Stimulated activated CD4-positive, alpha-beta T cell treated with anti-CD3 and anti-CD28 coated beads, Interleukin-12 subunit alpha, Interleukin-12 subunit beta, amount 100 ng/mL, for 48 hours (primary cell): Measurements from ENCODE around the gene DCAF4L1.

Experiments used
- DNase-seq, 3 donors: peaks; one replicate each; pipeline ENCODE4 v3.0.0-alpha.2; 2020; ENCODE audit warnings: low read depth in 2 of 3, low spot score in 1 of 3

Gene DCAF4L1, protein sequence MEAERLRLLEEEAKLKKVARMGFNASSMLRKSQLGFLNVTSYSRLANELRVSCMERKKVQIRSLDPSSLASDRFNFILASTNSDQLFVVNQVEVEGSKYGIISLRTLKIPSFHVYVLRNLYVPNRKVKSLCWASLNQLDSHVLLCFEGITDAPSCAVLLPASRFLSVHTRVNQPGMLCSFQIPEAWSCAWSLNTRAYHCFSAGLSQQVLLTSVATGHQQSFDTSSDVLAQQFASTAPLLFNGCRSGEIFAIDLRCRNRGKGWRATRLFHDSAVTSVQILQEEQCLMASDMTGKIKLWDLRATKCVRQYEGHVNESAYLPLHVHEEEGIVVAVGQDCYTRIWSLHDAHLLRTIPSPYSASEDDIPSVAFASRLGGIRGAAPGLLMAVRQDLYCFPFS

DNA sequence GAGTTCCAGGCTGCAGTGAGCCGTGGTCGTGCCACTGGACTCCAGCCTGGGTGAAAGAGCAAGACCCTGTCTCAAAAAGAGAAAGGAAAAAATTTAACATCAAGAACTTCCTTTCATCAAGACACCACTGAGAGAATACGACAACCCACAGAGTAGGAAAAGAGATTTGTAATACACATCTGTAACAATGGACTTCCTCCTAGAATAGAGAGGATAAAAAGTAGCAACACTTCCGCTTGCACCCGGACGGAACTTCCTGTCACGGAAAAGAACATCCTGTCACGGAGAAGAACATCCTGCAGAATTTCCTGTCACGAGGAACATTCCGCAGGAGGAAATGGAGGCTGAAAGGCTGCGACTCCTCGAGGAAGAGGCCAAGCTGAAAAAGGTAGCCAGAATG lies at the start of gene DCAF4L1:
DCAF4L1 (plus strand) TSS at position 301 of the 400 bp plus-strand sequence; CDS start at position 338, 37 bp downstream.
- no peak for DNase-seq

DNA sequence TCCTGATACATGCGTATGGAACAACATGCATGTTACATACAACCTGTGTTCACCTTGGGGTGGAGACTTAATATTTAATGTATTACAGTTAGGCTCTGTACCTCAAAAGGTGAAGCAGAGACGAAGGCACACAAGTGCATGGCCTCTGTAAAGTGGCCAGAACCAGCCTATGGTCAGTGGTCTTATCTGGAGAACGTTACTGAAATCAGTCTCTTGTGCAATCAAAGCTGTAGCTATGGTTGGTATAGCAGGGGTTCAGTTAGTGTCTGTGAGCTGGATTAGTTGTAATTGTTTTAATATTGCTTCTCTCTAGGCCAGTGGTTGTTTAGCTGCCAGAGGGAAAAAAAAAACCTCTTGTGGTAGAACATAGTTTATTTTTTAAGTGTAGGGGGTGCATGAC lies 48.6 kb upstream of the DCAF4L1 start:
- DNase-seq, result no peak

DNA sequence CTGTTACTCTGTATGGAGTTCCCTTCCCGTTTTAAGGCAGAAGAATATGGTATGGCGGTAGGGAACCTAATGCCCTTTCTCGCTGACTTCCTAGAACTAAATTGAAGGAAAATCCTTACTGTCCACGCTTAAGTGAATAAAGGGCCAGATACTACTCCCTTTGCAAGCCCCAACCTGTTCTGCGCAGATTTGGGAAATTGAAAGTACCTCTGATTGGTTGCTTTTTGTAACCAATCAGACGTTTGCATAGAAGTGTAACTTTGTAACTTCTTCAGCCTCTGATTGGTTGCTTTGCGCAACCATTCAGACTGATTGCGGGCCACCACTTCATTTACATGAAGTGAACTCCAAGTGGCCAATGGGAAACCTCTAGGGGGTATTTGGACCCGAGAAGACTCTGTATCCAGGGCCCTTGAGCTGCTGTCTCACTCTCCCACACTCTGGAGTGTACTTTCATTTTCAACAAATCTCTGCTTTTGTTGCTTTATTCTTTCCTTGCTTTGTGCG lies 47.5 kb upstream of the DCAF4L1 start:
- no peak for DNase-seq

DNA sequence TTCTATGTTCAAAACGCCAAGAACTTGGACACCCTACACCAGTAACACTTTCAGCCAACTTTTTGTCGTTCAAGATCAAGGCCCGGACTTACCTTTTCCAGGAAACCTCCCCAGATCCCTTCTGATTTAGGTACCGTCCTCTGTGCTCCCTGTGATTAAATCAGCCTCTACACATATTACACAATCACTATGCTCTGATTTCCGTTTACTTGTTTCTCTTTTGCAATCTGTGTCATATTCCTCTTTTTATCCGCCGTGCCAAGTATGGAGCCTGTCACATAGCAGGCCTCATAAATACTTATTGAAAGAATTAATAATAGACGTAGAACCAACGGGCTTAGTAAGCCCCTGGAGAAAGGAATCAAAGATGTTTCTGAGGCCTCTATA lies 47.0 kb upstream of the DCAF4L1 start:
- no peak for DNase-seq

DNA sequence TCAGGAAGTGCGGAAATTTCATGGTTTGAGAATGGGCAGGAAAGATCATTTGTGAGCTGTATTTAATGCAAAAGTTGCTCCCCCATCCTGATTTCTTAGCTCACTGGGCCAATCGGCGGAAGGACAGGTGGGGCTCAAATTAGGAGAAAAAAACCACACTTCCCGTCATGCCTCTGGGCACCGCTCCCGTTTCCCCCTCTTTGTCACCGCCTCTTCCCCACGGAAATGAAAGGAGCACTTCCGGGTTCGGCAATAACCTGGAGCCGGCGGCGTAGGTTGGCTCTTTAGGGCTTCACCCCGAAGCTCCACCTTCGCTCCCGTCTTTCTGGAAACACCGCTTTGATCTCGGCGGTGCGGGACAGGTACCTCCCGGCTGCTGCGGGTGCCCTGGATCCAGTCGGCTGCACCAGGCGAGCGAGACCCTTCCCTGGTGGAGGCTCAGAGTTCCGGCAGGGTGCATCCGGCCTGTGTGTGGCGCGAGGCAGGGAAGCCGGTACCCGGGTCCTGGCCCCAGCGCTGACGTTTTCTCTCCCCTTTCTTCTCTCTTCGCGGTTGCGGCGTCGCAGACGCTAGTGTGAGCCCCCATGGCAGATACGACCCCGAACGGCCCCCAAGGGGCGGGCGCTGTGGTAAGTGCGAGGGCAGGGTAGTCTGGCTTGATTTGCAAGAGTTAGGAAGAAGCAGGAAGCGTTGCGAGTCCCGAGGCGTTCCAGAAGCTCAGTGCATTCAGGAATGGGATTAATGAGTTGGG lies 46.5 kb upstream of the DCAF4L1 start, which contains the start of gene TMEM33:
TMEM33 (plus strand) TSS at position 529 of the 751 bp plus-strand sequence; CDS start at position 585, 56 bp downstream.
- peak; percentile 68 to 72 (median 68) for DNase-seq

DNA sequence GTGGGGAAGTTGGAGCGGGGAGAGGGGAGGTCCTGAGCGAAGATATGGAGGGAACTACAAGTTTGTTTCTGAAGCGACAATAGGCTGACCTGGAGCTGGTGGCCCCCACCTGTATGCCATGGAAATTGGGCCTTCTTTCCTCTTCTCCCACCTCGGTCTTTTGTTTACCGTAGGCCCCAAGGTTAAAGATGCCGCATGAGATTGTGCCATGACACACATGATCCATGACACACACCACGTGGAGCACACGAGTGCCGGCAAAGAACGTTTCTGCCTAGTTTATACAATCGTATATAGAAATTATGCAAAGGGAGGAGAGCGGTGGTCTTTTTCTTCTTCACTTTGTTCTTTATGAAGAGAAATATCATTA lies 45.9 kb upstream of the DCAF4L1 start:
- peak in 2 of 3 donors; percentile 6 to 18 for DNase-seq

DNA sequence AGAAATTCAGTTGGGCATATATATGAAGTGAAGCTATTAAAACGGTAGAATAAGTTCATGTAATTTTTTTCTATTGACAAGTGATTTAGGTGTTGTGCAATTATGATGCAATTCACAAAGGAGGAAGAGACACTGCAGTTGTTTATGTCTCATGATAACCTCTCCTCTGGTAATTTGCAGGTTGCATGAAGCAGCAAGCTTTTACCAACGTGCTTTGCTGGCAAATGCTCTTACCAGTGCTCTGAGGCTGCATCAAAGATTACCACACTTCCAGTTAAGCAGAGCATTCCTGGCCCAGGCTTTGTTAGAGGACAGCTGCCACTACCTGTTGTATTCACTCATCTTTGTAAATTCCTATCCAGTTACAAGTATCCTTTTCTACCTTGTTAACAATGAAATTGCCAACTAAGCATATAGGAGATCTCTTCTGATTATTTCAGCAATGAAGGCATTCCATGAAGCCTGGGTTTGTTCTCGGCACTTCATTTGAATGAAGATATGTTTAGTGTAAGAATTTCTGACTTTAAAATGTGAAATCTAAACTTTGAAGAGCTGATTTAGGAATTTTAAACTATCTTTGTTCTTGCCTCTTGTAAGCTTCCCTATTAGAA lies 42.4 kb upstream of the DCAF4L1 start:
- no peak for DNase-seq

DNA sequence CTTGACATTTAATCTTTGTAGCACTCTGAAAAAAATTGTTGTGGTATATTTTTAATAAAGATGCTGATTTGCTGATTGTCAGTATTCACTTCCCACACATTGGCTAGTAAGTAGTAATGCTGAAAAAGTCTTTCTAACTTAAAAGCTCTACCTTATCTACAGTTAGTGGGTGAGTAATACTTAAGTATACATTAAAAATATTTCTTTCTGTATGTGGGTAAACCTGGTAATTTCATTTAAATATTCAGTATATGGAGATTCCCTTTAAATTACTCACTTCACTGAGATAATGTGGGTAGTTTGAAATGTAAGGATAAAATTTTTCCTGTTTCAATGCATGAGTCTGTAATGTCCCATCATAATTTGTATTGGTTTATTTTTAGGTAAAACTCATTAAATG lies 40.7 kb upstream of the DCAF4L1 start:
- no peak for DNase-seq

DNA sequence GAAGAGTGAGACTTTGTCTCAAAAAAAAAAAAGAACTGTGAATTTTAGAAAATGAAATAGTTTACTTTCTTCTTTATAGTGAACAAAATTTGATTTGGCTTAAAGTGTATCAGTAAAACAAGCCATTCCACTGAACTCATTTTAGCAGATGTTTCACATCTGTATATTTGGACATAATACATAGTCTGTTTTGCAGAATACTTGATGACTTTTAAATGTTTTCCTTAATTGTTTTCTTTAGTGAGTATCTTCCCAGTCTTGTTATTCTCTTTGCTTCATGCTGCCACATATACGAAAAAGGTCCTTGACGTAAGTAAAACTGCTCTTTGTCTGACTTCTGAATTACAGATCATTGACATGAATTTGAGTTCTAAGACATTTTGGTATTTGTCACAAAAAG lies 38.0 kb upstream of the DCAF4L1 start:
- DNase-seq, result no peak

DNA sequence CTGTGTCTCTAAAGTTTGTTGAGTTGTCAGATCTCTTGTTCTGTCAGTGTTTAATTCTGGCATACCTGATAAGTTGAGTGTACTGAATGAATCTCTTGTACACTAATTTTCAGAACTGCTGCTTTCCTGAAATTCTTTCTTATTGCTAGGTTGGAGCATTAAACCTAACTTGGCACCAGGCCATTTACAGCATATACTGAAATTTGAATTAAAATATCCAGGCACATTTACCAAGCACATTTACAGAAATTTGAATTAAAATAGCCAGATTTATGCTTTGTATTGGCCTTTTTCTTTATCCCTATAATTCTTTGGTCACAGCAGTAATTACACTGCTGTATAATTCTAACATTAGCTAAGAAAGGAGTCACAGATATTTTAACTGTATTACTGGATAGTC lies 37.5 kb upstream of the DCAF4L1 start:
- no peak for DNase-seq

DNA sequence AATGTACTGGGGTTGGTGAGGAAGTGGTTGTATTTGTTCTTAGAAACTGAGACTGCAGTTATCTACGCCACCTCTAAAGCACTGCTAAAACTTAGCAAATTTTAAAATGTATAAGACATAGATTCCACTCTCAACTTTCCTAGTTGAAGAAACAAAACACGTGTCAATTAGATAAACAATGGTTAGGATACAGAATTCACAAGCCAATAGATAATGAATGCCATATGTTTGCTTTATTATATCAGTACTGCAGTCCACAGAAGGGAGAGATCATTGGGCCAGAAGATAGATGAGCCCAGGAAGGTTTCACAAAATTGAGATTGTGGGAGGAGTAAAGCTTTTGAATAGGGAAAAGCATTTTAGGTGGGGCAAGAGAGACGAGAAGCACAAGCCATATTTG lies 32.0 kb upstream of the DCAF4L1 start:
- DNase-seq, result no peak

DNA sequence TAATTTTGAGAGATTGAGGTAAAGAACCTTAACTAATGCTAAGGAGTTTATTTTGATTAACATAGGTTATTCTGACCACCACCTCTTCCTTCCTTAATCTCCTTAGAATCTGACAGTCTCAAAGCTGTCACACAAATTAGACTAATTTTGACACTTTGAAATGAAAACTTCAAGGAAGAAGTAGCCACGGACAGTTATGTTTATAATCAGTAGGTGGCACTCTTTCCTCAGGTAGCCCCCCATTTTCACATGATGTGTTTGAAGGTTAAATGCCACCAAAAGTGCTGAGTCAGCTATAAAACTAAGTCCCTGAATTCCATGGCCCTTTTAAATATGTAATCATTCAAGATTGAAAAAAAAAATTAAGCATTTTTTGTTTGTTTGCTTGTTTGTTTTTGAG lies 23.9 kb upstream of the DCAF4L1 start:
- DNase-seq, result no peak

DNA sequence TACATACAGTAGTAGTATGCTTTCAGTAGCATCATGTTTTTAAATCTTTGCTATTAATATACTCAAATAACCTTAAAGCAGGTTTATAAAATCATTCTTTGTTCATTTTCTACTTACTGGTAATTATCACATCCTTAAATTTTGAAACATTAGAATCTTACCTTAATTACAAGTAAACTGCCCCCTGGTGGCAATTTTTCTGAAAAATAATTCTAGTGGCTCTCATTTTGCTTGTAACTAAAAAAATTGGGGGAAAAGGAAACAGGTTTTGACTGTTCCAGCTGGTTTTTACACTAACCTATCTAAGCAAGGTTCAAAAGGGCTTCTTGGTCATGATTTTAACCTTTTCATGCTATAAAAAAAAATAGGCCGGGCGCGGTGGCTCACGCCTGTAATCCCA lies 18.5 kb upstream of the DCAF4L1 start:
- peak in 1 of 3 donors; percentile 17 for DNase-seq

DNA sequence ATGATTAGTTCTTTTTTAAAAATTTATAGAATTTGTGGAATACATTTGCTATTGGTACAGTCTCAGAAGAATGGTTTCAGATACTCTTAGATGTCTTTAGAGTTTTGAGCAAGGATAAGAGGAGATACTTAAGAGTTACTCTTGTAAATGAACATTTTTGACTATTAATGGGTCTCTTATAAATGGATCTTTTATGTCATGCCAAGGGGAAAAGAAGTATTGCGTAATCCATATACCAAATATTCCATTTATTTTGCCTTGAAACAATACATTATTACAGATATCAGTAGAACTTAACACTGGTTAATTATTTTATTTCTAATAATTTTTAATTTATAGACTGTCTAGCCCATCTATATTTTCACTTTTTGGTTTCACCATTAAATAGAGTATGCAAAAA lies 17.2 kb upstream of the DCAF4L1 start:
- no peak for DNase-seq

DNA sequence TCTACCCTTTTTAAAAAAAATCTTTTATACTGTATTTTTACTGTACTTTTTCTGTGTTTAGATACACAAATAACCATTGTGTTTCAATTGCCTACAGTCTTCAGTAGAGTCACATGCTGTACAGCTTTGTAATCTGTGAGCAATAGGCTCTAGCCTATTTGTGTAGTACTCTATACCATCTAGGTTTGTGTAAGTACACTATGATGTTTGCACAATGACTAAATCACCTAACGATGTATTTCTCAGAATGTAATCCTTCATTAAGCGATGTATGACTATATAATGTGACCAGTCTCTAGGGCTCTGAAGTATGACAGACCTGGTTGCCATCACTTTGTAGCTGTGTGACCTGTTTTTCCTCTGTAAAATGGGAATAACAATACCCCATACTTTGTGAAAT lies 14.2 kb upstream of the DCAF4L1 start:
- DNase-seq, result no peak

DNA sequence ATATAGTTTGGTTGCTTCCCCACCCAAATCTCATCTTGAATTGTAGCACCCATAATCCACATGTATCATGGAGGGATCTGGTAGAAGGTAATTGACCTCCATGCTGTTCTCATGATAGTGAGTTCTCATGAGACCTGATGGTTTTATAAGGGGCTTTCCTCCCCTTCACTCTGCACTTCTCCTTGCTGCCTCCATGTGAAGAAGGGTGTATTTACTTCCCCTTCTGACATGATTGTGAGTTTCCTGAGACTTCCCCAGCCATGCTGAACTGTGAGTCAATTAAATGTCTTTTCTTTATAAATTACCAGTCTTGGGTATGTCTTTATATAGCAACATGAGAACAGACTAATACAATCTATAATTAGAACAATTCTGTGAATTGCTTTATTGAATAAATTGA lies 11.9 kb upstream of the DCAF4L1 start:
- no peak for DNase-seq

DNA sequence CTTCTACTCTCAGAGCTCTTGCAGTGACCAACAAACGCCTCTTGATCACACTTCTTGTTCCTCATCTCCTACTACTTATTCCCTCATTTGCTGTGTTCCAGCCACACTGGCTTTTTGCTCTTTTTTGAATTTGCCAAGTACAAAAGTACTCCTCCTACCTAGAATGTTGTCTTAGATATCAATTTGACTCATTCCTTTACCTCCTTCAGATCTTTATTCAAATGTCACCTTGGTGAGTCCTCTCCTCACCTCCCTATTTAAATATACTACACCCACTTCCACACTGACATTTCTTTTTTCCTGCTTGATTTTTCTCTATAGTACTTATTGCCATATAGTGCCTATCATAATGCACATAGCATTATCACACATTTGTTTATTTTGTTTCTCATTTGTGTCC lies 6.2 kb upstream of the DCAF4L1 start:
- no peak for DNase-seq

DNA sequence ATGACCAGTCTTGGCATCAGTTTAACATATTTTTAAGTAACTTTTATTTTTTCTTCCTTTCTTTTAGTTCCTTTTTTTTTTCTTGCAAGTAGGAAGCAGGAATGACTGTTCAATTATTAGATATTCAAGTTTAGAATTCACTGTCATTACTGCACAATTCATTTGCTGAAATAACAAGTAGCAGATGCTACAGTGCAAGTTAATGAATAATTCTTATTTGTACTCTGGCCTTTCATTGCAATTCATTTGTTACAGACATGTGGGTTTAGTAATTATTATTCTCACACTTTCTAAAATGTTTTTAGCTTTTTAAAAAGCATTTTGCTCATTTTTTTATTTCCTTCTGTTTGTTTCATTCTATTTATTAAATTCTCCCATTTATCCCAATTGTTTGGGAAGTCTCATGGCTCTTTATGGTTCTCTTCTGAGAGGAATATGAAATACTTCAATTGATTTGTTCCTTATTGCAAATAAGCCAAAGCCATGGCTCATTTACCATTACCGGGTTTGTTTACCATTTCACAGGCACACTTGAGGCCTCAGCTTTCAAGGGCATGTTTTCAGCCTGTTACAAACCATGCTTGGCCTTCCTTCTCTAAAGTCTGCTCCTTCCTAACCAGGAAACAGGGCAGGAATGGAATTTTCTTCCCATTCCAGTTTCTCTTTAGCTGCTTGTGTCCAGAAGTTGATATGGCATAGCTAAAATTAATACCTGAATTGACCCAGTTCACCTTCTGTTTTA lies 4.6 kb upstream of the DCAF4L1 start:
- DNase-seq, result no peak

DNA sequence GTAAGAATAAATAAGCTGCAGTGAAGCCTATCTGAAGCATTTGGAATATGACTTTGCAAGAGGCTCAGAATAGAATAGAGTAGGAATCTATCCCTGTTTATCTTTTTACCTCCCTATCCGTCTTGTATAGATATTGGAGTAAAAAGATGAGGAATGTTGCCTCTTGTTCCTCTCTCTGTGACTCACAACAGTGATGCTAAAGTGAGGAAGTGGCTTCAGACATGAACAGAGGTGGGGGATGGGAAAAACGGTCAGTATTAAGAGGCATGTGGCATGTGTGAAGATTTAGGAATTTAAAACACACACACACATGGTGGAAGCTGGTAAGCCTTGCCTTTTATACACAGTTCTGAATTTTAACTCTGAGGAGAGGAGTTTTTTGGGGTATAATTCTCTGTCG lies 3.8 kb upstream of the DCAF4L1 start:
- DNase-seq, result no peak

DNA sequence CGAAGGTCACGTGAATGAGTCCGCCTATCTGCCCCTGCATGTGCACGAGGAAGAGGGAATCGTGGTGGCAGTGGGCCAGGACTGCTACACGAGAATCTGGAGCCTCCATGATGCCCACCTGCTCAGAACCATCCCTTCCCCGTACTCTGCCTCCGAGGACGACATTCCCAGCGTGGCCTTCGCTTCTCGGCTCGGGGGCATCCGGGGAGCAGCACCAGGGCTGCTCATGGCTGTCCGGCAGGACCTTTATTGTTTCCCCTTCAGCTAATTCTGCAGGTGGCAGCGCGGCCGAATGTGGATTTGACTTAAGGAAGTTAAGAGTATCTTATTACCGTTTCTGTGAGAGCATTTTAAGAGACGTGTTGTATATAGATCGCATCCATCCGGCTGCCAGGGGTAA lies 1.2 kb downstream of the DCAF4L1 start:
- DNase-seq, result no peak

DNA sequence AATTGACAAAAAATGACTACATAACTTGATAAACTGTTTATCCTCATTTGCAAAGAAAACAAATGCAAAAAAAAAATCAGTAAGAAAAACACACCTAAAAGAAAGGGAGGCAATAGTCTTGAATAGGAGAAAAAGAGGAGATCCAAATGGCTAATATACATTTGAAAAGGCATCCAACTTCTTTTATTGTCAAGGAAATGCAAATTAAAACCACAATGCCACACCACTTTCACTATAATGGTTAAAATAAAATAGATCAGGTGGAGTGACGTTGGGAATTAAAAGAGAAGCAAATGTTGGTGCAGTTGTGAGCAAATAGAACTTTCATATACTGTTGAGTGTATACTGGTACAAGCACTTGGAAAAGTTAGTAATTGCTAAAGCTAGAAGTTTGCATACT lies 3.6 kb downstream of the DCAF4L1 start:
- DNase-seq, result no peak
